ENCODE measurements around the gene TEX19.

- TF ChIP-seq POLR2A (IDR thresholded peaks at IDR 0.05) (no peak), CTCF (IDR thresholded peaks at IDR 0.05) (no peak)
Observed at GRCh38 chr17:82315703-82316358, 43.2 kb upstream of the TEX19 start.
